Measurements from ENCODE around the gene PDE1A. TPM values are rescaled to one million over a fixed set of nuclear protein-coding genes. Genes with fewer than 3 reads are reported as not detected.

PDE1A gene
- total RNA-seq, 4 donors from 2014 or later, result 72.3 to 101 (median 85.7) TPM

GRCh38 chr2:182428476-182428875 lies 1.6 kb upstream of the PDE1A start:
- Histone ChIP-seq H3K27me3 (no peaks in the 10 kb centered on the region), H3K4me3 (replicated peaks in 1 of 3) (no peak overlapping the region), H3K36me3 (no peaks in the 10 kb centered on the region), H3K9me3 (no peaks in the 10 kb centered on the region), H3K27ac (no peak overlapping the region), H3K4me1 (peaks cover 5 to 16% of the 10 kb centered on the region in 2 donors)
- intact Hi-C loops (cut with DNase I), result no loop called here
- DNase-seq, result no peak
- no peak for TF ChIP-seq POLR2A (IDR thresholded peaks at IDR 0.05)
- 91 to 95% methylated on average over 1 of the region's 1 CpG for WGBS, 2 donors

GRCh38 chr2:182426082-182426917 lies 536 bp downstream of the PDE1A start:
- peak overlapping the region; percentile 62 to 86 (median 85) for H3K27ac ChIP-seq
- no peak for DNase-seq
- peaks cover 5 to 18% of the 10 kb centered on the region in 2 donors for H3K4me1 ChIP-seq
- peak overlapping the region; percentile 0 to 51 (median 45) for H3K4me3 ChIP-seq (replicated peaks in 1 of 3)
- intact Hi-C loops (cut with DNase I), result no loop called here
- H3K27me3 ChIP-seq, result no peaks in the 10 kb centered on the region
- no peaks in the 10 kb centered on the region for H3K9me3 ChIP-seq
- TF ChIP-seq POLR2A (IDR thresholded peaks at IDR 0.05), result peak in 1 of 2 donors; percentile 46
- TF ChIP-seq CTCF (IDR thresholded peaks at IDR 0.05), result no peak
- 6 to 8% methylated on average over 8 of the region's 8 CpGs for WGBS, 2 donors
- no peaks in the 10 kb centered on the region for H3K36me3 ChIP-seq

- WGBS, 2 donors, result 56 to 57% methylated on average over 3 of the region's 3 CpGs
- Histone ChIP-seq H3K27me3 (no peaks in the 10 kb centered on the region), H3K9me3 (no peaks in the 10 kb centered on the region), H3K4me1 (peaks cover 2 to 19% of the 10 kb centered on the region in 2 donors), H3K36me3 (no peaks in the 10 kb centered on the region), H3K4me3 (replicated peaks in 1 of 3) (no peak overlapping the region), H3K27ac (peak overlapping the region in 2 of 3 donors; percentile 21 to 85)
- TF ChIP-seq CTCF (IDR thresholded peaks at IDR 0.05), result no peak
- no peak for TF ChIP-seq POLR2A (IDR thresholded peaks at IDR 0.05)
- intact Hi-C loops (cut with DNase I), result no loop called here
- DNase-seq, result peak; percentile 33 to 35
Measured at GRCh38 chr2:182422864-182423263, 4.0 kb downstream of the PDE1A start.

GRCh38 chr2:182420669-182421068 lies 6.2 kb downstream of the PDE1A start:
- H3K36me3 ChIP-seq, result no peaks in the 10 kb centered on the region
- H3K4me1 ChIP-seq, result peaks cover 3 to 19% of the 10 kb centered on the region in 2 donors
- intact Hi-C loops (cut with DNase I), result no loop called here
- TF ChIP-seq POLR2A (IDR thresholded peaks at IDR 0.05), result no peak
- TF ChIP-seq CTCF (IDR thresholded peaks at IDR 0.05), result no peak
- H3K4me3 ChIP-seq (replicated peaks in 1 of 3), result no peak overlapping the region
- no peak for DNase-seq
- H3K27me3 ChIP-seq, result no peaks in the 10 kb centered on the region
- H3K9me3 ChIP-seq, result no peaks in the 10 kb centered on the region
- H3K27ac ChIP-seq, result peak overlapping the region in 1 of 3 donors; percentile 85
- WGBS, 2 donors, result 72 to 74% methylated on average over 5 of the region's 5 CpGs

- TF ChIP-seq CTCF (IDR thresholded peaks at IDR 0.05) (no peak), POLR2A (IDR thresholded peaks at IDR 0.05) (no peak)
- Histone ChIP-seq H3K27ac (no peak overlapping the region), H3K4me1 (peaks cover 16 to 31% of the 10 kb centered on the region in 2 donors), H3K4me3 (replicated peaks in 1 of 3) (no peak overlapping the region), H3K36me3 (no peaks in the 10 kb centered on the region), H3K9me3 (no peaks in the 10 kb centered on the region), H3K27me3 (no peaks in the 10 kb centered on the region)
- 86 to 93% methylated on average over 5 of the region's 5 CpGs for WGBS, 2 donors
- intact Hi-C loops (cut with DNase I), result no loop called here
- no peak for DNase-seq
Measured at GRCh38 chr2:182416861-182417260, 10.0 kb downstream of the PDE1A start.

Data from thyroid gland (tissue), 4 donors.